Endodermal cell (in vitro differentiated cells): ENCODE measurements around the gene QSOX2. TPM values are rescaled to one million over a fixed set of nuclear protein-coding genes. Genes with fewer than 3 reads are reported as not detected.

ENCODE experiments used
- DNase-seq: peaks from one replicate; pipeline ENCODE4 v3.0.0-alpha.2; 2017
- H3K27ac ChIP-seq: 2 replicates; pipeline ENCODE4 v1.5.1; 2013; ENCODE audit warnings: mild to moderate bottlenecking, low read depth, low read length, moderate library complexity
- H3K27me3 ChIP-seq: 2 replicates; pipeline ENCODE4 v1.6.1; 2013; ENCODE audit warnings: mild to moderate bottlenecking, low read length, moderate library complexity; ENCODE audit not compliant: insufficient read depth, control insufficient read depth, poor library complexity, severe bottlenecking
- H3K36me3 ChIP-seq: 2 replicates; pipeline ENCODE4 v1.7.0; 2013; ENCODE audit warnings: mild to moderate bottlenecking, low read length, moderate library complexity; ENCODE audit not compliant: control insufficient read depth, insufficient read depth
- H3K4me1 ChIP-seq: one replicate; pipeline ENCODE4 v1.7.0; 2013; ENCODE audit warnings: low read length; ENCODE audit not compliant: control insufficient read depth, insufficient read depth
- H3K4me3 ChIP-seq: 2 replicates; pipeline ENCODE4 v1.5.1; 2013; ENCODE audit warnings: mild to moderate bottlenecking, low read length, moderate library complexity
- H3K9ac ChIP-seq: 2 replicates; pipeline ENCODE4 v1.6.1; 2013; ENCODE audit warnings: mild to moderate bottlenecking, low read length, moderate library complexity; ENCODE audit not compliant: poor library complexity, severe bottlenecking; ENCODE audit errors: extremely low read depth
- H3K9me3 ChIP-seq: 2 replicates; pipeline ENCODE4 v1.6.1; 2013; ENCODE audit warnings: mild to moderate bottlenecking, low read length, moderate library complexity; ENCODE audit not compliant: control insufficient read depth
- H3K27ac Mint-ChIP-seq: 2 replicates; pipeline ENCODE4 v1.8.0; 2020; ENCODE audit warnings: mixed read lengths
- H3K27me3 Mint-ChIP-seq: 2 replicates; pipeline ENCODE4 v1.8.0; 2021; ENCODE audit warnings: mild to moderate bottlenecking, mixed read lengths; ENCODE audit not compliant: insufficient read depth
- H3K36me3 Mint-ChIP-seq: 2 replicates; pipeline ENCODE4 v1.8.0; 2020; ENCODE audit warnings: low read depth, mixed read lengths
- H3K4me1 Mint-ChIP-seq: 2 replicates; pipeline ENCODE4 v1.8.0; 2020; ENCODE audit warnings: mixed read lengths
- H3K4me3 Mint-ChIP-seq: 2 replicates; pipeline ENCODE4 v1.8.0; 2020; ENCODE audit warnings: mild to moderate bottlenecking, moderate library complexity, mixed read lengths
- H3K9me3 Mint-ChIP-seq: 2 replicates; pipeline ENCODE4 v1.8.0; 2020; ENCODE audit warnings: mild to moderate bottlenecking, mixed read lengths
- WGBS, 2 experiments: methylation state at CpG; one replicate each; pipeline versions ENCODE4 v1.1.5 to v1.1.7; 2013; ENCODE audit warnings: missing lambda C conversion rate in 2 of 2, mixed read lengths in 1 of 2; ENCODE audit not compliant: insufficient coverage in 1 of 2, insufficient read length in 1 of 2; 5-methylcytosine and 5-hydroxymethylcytosine counted together
- total RNA-seq, 2 donors: library from RNA; stranded (reverse); fragmentation: NEBNext Ultra II Directional in 1 of 2; extraction: Animal tissue kit (Norgen Biotek cat#: 25700) in 1 of 2; gene quantifications; 2 replicates in 1 of 2; 3 replicates in 1 of 2; pipeline ENCODE4 v1.2.1, GENCODE V29; 2021
- TF ChIP-seq, protein P1 (sequence below): fragments of 200-600 bp; sonication (generic); conservative IDR thresholded peaks from 2 replicates; pipeline ENCODE4 v1.5.0; 2021; ENCODE audit warnings: antibody characterized with exemption, mild to moderate bottlenecking

The QSOX2 gene
- total RNA-seq, 2 donors from 2014 or later: 22.0 to 26.3 TPM

DNA sequence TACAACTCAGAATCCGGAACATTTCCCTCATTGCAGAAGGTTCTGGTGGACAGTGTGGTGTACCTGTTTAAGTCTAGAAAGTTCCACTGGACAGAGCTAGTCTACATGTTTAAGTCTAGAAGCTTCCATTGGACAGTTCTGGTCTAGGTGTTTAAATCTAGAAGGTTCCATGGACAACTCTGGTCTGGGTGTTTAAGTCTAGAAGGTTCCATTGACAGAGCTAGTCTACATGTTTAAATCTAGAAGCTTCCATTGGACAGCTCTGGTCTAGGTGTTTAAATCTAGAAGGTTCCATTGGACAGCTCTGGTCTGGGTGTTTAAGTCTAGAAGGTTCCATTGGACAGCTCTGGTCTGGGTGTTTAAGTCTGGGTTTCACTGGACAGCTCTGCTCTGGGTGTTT, 33.3 kb upstream of the QSOX2 start:
- Histone ChIP-seq H3K27ac (no peak overlapping the region), H3K4me3 (no peak overlapping the region)
- no peak overlapping the region for H3K27ac Mint-ChIP-seq

DNA sequence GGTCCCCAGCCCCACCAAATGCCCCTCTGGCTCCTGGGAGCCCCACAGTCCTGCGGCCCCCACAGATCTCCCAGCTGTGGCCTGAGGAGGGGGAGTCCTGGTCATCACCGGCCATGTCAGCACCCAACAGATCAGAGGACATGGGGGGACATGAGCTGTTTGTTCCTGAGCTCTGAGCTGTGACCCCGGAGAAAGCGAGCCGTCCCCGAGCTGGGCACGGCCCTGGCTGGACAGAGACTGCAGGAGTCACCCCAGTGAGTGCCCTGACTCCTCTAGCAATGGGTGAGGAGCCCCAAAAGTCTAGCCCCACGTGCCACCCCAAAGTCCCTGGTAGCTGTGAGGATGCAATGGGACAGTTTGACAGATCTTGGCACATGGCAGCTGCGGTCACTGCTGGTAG, 32.6 kb upstream of the QSOX2 start:
- Histone ChIP-seq H3K27ac (no peak overlapping the region), H3K4me3 (no peak overlapping the region), H3K4me1 (no peaks in the 10 kb centered on the region), H3K27me3 (no peaks in the 10 kb centered on the region), H3K36me3 (no peaks in the 10 kb centered on the region), H3K9ac (no peak overlapping the region), H3K9me3 (no peaks in the 10 kb centered on the region)
- Mint-ChIP-seq H3K4me3 (no peak overlapping the region), H3K27me3 (no peaks in the 10 kb centered on the region), H3K4me1 (no peaks in the 10 kb centered on the region), H3K36me3 (no peaks in the 10 kb centered on the region), H3K27ac (no peak overlapping the region), H3K9me3 (no peaks in the 10 kb centered on the region)
- DNase-seq: no peak
- TF ChIP-seq, protein P1, sequence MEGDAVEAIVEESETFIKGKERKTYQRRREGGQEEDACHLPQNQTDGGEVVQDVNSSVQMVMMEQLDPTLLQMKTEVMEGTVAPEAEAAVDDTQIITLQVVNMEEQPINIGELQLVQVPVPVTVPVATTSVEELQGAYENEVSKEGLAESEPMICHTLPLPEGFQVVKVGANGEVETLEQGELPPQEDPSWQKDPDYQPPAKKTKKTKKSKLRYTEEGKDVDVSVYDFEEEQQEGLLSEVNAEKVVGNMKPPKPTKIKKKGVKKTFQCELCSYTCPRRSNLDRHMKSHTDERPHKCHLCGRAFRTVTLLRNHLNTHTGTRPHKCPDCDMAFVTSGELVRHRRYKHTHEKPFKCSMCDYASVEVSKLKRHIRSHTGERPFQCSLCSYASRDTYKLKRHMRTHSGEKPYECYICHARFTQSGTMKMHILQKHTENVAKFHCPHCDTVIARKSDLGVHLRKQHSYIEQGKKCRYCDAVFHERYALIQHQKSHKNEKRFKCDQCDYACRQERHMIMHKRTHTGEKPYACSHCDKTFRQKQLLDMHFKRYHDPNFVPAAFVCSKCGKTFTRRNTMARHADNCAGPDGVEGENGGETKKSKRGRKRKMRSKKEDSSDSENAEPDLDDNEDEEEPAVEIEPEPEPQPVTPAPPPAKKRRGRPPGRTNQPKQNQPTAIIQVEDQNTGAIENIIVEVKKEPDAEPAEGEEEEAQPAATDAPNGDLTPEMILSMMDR: no peak
- WGBS, 2 experiments: 81 to 90% methylated on average over 7 to 9 of the region's 9 CpGs

More for the DNA sequence above, 33.3 kb upstream of the QSOX2 start:
- TF ChIP-seq, protein P1: no peak
- Histone ChIP-seq H3K27me3 (no peaks in the 10 kb centered on the region), H3K9ac (no peak overlapping the region), H3K4me1 (no peaks in the 10 kb centered on the region), H3K9me3 (no peaks in the 10 kb centered on the region), H3K36me3 (no peaks in the 10 kb centered on the region)
- Mint-ChIP-seq H3K27me3 (no peaks in the 10 kb centered on the region), H3K4me3 (no peak overlapping the region), H3K36me3 (no peaks in the 10 kb centered on the region), H3K4me1 (no peaks in the 10 kb centered on the region), H3K9me3 (no peaks in the 10 kb centered on the region)
- no peak for DNase-seq
- WGBS, 2 experiments: 80 to 96% methylated on average over 1 of the region's 1 CpG

DNA sequence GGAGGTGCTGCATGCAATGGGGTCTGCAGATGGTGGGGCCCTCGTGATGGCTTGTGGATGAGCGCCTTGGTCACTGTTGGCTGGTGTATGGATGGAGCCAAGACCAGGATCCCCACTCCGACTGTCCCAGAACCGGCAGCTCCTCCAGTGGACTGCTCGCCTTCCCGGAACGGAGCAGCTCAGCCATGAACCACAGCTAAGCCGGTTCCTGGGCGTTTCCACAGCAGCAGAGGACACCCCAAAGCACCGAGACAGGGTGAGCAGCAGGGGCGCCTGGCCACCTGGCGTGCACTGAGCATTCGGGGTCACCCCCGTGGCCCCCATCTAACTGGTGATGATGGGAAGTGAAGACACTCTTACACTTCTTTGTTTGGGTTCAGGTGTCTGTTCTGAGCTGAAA, 32.1 kb upstream of the QSOX2 start:
- Mint-ChIP-seq H3K9me3 (no peaks in the 10 kb centered on the region), H3K4me3 (no peak overlapping the region), H3K27me3 (no peaks in the 10 kb centered on the region), H3K4me1 (no peaks in the 10 kb centered on the region), H3K36me3 (no peaks in the 10 kb centered on the region), H3K27ac (no peak overlapping the region)
- no peaks in the 10 kb centered on the region for H3K9me3 ChIP-seq
- no peak overlapping the region for H3K9ac ChIP-seq
- no peak overlapping the region for H3K27ac ChIP-seq
- H3K27me3 ChIP-seq: no peaks in the 10 kb centered on the region
- no peak overlapping the region for H3K4me3 ChIP-seq
- WGBS, 2 experiments: 88 to 91% methylated on average over 4 to 14 of the region's 14 CpGs
- no peaks in the 10 kb centered on the region for H3K36me3 ChIP-seq
- no peaks in the 10 kb centered on the region for H3K4me1 ChIP-seq
- no peak for DNase-seq
- TF ChIP-seq, protein P1: peak; percentile 46
